HTR-8/SVneo (cell line): ENCODE results near the gene RHBDL1.

Source experiments
- DNase-seq: peaks from one replicate; pipeline ENCODE4 v3.0.0; 2011; ENCODE audit warnings: low spot score, mixed read lengths; ENCODE audit not compliant: insufficient read length
- FAIRE-seq: peaks from 2 replicates; lab custom pipeline; 2011; peaks lifted over from hg19 to GRCh38; lab: Jason Lieb, UNC

The RHBDL1 gene

DNA sequence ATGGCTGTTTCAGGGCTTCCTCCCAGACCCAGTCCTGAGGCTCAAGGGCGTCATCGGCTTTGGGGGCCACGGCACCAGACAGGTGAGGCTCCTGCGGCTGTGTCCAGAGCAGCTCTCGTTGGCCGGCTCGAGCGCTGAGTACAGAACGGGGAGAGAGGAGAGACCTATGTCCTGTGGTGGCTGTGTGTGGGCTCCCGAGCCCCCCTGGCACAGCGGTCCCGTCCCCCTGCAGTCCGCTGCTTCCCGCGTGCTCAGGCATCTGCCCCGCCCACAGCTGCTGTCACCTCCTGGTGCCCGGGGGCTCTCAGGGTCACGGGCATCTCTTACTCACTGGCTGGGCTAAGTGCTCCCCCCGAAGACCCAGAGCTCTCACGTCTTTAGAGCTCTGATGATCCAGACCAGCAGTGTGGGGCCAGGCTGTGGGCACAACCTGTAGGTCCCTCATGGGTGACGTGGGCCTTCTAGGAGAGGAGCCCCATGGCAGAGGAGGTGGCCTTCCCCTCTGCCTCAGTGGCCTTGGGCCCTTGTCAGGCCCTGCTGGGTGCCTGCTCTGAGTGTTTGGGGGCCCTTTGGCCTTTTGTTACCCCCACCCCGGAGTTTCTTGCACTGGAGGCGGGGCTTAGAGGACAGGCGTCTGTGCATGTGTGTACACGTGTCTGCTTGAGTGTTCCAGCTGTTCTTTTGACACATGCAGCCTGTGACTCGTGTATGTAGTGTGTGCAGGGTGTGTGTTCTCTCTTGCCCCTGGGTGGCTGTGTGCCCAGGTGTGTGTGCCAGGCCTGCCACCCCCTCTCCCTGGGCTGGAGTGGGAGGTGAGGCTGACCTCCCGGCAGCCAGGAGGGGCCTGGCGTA is 22.8 kb upstream of the RHBDL1 start:
- no peak for FAIRE-seq
- DNase-seq, result no peak

DNA sequence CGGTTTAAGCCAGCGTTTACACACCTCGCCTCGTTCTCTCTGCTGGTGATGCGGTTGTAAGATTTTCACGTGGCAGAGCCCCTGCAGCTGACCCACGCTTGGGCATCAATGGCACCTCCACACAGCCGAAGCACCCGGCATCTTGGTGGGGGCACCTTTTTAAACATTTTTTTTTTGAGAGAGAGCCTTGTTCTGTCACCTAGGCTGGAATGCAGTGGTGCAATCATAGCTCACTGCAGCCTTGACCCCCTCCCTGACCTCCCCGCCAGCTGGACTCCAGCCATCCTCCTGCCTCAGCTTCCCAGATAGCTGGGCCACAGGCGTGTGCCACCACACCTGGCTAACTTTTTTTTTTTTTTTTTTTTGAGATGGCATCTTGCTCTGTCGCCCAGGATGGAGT is 21.4 kb upstream of the RHBDL1 start:
- DNase-seq, result no peak
- FAIRE-seq, result no peak

DNA sequence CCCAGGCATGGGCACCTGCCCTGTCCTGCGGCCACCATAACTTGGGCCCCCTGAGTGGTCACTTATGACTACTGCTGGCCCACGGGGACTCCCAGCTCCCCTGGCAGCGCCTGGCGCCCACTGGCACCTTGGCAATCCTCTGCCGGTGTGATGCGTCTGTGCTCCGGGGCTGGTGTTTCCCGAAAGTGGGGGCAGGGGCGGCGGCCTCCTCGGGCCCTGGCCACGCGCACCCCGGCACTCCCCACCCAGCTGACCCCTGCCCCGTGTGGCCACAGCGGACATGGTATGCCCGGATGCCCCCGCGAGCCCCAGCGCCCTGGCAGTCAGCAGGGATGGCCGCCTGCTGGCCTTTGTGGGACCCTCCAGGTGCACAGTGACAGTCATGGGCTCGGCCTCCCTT is 18.0 kb upstream of the RHBDL1 start:
- FAIRE-seq, result no peak
- DNase-seq, result no peak

DNA sequence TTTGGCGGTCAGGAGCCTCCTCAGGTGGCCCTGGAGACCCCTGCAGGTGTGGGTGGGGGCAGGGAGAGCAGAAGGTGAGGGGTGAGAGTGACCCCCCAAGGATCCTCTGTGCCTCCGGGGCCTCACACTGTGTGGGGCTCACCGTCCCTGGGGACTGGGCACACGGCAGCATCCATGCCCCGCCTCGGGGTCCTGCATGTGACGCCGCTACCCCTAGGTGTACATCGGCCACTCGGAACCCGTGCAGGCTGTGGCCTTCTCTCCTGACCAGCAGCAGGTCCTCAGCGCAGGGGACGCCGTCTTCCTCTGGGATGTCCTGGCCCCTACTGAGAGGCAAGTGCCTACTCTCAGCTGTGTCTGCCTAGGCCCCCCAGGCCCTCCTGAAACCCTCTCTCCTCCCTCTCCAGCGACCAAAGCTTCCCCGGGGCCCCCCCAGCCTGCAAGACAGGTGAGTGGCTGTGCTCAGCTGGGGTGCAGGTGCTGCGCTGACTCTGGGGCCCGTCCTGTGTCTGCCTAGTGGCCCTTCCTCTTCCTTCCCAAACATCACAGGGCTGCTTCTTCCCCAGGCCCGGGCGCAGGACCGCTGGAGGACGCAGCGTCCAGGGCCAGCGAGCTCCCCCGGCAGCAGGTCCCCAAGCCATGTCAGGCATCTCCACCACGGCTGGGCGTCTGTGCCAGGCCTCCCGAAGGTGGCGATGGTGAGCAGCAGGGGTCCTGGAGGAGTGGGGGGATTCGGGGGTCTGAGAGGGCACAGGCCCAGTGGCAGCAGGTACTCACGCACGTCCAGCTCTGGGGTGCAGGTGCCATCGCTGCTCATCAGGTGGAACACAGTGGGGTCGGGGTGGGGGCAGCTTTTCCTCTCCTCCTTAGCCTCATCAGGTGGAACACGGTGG is 16.5 kb upstream of the RHBDL1 start:
- FAIRE-seq (no peak), DNase-seq (no peak)

DNA sequence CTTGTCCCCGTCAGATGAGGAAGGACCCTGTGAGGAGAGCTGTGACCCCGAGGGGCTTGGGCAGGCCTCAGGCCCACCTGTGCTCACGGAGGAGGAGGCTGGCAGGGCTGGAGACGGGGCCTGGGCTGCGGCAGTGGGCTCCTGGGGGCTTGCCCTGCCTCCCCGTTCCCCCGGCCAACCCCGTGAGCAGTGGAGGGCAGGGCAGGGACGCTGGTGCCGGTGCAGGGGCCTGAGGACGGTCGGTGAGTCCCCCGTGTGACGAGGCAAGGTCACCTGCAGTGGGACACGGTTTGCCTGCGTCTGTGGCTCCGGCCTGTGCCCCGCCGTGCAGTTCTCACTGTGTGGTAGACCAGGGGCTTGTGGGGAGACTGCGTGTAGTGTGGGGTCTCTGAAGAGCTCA is 15.9 kb upstream of the RHBDL1 start:
- no peak for FAIRE-seq

DNA sequence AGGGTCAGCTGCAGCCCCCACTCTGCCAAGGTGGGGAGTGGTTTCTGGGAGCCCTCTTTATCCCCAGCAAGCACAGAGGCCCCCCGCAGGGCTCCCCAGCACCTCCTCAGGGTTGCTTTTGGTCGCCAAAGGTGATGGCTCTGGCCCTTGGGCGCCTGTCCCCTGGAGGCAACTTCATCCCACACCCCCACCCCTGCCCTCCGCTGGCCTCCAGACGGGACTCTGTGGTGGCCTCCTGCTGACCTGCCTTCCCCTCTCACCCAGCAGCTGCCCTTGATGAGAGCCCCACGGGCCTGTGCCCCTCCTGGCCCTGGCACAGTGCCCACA is 15.4 kb upstream of the RHBDL1 start:
- no peak for FAIRE-seq
- DNase-seq, result no peak

More for the DNA sequence above, 15.9 kb upstream of the RHBDL1 start:
- DNase-seq, result no peak

DNA sequence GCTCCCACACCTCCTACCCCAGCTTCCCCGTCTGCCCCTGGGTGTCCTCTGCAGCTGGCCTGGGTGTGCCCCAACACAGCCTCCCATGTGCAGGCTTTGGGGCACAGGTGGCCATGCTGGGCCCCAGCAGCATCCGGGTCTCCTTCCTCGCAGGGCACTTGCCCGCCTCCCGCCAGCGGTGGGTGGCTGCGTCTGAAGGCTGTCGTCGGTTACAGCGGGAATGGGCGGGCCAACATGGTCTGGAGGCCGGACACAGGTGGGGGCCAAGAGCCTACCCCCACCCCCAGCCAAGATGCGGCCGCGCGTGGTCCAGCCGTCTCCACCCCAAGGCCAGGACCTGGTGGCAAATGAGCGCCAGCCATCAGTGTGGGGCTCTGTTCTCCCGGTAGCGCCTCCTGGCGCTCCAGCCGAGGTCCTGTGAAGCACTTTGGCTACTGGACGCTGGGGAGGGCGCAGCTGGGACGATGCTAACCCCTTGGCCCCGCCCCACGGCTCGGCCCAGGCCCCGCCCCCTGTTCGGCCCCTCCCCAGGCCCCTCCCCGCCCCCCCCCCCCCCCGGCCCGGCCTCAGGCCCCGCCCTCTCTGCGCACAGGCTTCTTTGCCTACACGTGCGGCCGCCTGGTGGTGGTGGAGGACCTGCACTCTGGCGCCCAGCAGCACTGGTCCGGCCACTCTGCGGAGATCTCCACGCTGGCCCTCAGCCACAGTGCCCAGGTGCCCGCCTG is 14.8 kb upstream of the RHBDL1 start:
- DNase-seq (no peak), FAIRE-seq (no peak)

DNA sequence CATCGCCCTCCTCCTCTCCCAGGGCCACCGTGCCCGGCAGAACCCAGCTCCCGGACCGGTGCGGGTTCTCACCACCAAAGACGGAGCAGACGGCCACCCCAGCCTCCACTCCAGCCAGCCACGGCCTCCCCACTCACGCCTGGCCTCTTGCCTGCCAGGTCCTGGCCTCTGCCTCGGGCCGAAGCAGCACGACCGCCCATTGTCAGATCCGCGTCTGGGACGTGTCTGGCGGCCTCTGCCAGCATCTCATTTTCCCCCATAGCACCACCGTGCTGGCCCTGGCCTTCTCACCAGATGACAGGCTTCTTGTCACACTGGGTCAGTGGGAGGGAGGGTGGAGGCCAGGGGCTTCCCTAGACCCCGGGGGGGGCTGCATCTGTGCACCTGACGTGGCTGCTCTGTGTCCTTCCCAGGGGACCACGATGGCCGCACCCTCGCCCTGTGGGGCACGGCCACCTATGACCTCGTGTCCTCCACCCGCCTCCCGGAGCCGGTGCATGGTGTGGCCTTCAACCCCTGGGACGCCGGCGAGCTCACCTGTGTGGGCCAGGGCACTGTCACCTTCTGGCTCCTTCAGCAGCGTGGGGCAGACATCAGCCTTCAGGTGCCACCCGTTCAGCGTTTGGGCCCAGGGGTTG is 14.2 kb upstream of the RHBDL1 start:
- DNase-seq, result no peak
- no peak for FAIRE-seq

DNA sequence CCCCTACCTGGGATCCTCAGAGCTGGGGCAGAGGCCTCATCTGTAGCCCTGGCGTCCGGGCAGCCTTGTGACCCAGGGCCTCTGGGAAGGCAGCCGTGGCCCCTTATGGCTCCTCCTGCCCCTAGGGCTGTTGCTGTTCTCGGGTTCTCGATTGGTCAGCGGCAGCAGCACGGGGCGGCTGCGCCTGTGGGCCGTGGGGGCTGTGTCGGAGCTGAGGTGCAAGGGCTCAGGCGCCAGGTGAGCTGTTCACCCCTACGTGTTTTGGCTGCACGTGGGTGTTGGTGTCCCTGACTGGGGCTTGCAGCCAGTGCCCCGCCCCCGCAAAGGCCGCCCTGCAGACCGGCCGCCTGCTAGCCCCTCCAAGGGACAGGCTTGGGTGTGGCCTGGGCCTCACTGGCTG is 13.4 kb upstream of the RHBDL1 start:
- FAIRE-seq, result no peak
- DNase-seq, result no peak

DNA sequence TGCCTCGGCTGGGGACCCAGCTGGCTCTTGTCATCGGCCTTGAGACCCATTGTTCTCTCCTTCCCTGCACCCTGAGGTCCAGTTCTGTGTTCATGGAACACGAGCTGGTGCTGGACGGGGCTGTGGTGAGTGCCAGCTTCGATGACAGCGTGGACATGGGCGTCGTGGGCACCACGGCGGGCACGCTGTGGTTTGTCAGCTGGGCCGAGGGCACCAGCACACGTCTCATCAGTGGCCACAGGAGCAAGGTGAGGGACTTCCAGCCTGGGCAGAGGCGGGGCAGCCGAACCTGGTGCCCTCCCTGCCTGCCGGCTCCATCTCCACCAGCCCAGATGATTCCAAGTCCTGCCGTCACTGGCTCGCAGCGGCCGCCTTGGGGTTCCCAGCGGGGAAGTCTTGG is 12.9 kb upstream of the RHBDL1 start:
- no peak for FAIRE-seq
- no peak for DNase-seq

DNA sequence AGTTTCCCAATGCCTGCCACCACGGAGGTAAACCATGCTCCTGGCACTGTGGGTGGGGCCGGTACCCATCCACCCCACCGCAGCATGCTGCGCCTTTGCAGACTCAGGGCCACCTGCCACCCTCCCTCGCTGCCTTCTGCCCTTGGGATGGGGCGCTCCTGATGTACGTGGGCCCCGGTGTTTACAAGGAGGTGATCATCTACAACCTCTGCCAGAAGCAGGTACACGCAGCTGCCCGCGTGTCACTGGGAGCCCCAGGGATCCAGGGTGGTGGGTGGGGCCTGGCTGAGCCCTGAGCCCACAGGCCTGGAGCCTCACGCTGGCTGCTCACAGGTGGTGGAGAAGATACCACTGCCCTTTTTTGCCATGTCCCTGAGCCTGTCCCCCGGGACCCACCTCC is 8.9 kb upstream of the RHBDL1 start:
- no peak for FAIRE-seq
- DNase-seq, result no peak

DNA sequence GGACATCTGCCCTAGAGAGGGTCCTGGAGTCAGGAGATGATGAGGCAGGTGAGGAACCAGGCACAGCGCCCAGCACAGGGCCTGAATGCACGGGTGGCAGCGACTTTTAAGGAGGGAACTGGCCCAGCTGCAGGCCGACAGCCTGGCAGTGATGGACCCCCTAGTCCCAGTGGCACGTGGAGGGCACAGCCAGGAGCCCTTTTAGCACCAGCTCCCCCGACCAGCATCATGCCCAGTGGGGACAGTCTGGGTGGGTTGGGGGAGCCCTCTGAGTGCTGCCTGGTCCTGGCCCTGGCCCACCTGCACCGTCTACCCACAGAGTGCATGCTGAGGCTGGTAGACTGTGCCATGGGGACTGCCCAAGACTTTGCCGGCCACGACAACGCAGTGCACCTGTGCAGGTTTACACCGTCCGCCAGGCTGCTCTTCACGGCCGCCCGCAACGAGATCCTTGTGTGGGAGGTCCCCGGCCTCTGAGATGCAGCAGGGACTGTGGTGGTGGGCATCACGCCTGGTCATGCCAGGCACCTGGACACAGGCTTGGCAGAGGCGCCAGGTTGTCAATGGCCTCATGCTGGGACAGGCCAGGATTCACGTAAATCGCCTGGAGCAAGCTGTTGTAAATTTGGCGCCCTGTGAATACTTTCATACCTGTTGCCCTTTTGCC is 8.2 kb upstream of the RHBDL1 start:
- DNase-seq (no peak), FAIRE-seq (peak; percentile 42)

DNA sequence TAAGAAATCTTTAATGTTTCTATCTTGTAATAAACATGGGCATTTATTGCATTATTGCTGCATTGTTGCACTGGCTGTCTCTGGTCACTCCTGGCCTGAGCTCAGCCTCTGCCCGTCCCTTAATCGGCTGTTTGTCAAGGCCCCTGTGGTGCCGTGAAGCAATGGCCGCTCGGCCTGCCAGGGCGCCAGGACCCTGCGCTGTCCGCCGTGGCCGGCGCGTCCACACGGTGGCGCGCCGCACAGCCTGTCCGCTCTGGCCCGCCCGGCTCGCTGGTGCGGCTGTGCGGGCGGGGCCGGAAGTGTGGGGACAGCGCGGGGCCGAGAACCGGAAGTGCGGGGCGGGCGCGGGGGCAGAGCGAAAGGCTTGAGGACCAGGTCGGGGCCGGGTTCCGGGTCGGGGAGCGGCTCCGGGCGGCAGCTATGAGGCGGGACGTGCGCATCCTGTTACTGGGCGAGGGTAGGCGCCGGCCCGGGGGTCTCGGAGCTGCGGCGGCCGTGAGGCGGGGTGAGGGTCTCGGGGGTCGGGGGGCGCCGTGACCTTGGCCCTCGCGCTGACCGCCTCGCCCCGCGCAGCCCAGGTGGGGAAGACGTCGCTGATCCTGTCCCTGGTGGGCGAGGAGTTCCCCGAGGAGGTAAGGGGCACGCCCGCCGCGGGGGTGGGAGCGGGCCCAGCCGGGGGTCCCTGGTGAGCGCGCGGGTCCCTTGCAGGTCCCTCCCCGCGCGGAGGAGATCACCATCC is 7.5 kb upstream of the RHBDL1 start, which contains the start of gene RHOT2:
Gene RHOT2 (plus strand): TSS at position 353 of the 739 bp plus-strand sequence. CDS start 68 bp downstream, at position 421.
- FAIRE-seq (peak; percentile 99), DNase-seq (peak; percentile 84)

DNA sequence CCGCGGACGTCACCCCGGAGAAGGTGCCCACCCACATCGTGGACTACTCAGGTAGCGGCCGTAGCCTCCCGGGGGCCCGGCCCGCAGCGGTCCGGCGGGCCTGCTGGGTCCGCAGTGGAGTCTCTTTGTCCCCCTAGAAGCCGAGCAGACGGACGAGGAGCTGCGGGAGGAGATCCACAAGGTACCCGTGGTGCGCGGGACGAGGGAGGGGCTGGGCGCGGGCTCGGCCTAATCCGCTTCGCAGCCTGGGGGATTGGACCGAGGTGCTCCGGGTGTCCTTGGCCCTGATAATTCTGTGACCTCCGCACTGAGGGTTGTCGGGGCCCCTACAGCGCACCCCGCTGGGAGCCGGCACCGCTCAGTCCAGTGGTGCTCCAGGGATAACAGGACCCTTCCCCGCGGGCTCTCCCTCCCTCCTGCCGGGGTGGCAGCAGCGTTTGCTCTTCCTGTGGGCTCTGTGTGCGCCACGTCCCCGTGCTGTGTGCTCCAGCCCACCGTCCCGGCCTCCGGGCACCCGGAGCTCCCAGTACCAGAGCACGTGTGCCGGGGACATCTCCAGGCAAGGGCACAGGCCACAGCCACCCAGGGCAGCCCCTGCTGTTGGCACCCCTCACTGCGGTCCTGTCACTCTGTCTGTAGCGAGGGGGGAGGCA is 6.8 kb upstream of the RHBDL1 start:
- DNase-seq (no peak), FAIRE-seq (no peak)

DNA sequence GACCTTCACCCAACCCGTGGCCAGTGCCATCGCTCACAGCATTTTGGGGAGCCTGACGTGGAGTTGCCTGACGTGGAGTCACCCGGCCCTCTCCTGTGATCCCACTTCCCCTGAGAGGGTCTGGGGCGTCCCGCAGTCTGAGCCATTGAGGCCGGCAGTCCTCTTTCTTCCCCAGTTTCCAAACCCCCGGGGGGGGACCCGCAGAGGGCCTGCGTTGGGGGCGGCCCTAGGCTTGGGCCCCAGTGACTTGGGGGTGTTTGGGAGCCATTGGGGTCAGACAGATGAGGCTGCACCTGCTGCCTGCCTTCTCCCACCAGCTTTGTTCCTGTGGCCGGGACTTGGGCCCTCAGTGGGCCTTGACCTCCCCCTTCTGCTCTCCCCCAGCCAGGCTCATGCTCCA is 5.8 kb upstream of the RHBDL1 start:
- FAIRE-seq (no peak), DNase-seq (no peak)

DNA sequence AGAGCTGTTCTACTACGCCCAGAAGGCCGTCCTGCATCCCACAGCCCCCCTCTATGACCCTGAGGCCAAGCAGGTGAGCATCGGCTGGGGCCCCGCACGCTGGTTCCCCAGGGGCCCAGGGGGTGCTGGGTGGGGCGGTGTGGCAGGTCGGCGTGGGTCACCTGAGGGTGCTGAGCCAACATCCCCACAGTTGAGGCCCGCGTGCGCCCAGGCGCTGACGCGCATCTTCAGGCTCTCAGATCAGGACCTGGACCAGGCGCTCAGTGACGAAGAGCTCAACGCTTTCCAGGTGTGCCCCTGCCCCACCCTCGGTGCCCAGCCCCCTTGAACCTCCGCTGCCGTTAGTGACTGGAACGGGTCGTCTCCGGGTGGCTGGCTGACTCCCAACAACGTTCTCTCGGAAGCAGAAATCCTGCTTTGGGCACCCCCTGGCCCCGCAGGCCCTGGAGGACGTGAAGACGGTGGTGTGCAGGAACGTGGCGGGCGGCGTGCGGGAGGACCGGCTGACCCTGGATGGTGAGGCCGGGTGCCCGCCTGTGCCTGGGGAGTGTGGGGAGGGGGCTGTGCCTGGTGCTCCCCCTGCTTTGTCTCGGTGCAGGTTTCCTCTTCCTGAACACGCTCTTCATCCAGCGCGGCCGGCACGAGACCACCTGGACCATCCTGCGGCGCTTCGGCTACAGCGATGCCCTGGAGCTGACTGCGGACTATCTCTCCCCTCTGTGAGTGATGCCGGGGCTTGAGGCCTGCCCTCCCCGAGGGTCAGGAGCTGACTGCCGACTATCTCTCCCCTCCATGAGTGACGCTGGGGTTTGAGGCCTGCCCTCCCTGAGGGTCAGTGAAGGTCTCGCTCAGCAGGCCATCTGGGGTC is 4.8 kb upstream of the RHBDL1 start:
- FAIRE-seq (no peak), DNase-seq (no peak)

DNA sequence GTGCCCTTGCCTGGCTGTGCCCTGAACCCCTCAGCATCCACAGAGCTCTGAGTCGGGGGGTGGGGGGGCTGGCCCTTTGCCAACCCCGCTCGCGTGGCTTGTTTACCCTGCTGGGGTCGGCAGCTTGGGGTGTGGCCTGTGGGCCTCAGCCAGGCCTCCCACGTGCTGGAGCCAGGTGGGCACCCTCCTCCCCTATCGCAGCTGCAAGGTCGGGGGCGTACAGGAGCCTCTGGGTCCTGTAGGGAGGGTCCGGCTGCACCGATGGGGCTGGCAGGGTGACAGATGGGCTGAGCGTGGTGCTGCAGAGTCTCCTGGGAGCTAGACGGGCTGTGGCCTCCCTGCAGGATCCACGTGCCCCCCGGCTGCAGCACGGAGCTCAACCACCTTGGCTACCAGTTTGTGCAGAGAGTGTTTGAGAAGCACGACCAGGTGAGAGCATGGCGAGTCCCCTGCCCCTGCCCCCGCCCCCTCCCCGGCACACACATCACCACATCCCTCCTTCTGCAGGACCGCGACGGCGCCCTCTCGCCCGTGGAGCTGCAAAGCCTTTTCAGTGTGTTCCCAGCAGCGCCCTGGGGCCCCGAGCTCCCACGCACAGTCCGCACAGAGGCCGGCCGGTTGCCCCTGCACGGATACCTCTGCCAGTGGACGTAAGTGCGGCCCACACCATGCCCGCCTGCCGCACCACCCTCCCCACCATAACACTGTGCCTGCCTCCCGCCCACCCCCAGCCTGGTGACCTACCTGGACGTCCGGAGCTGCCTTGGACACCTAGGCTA is 3.9 kb upstream of the RHBDL1 start:
- FAIRE-seq, result no peak
- no peak for DNase-seq
